GM23248 (cell line): ENCODE data around the gene MBNL3.

Source experiments
- EZH2 ChIP-seq: fragments of 200-600 bp; sonication (generic); IDR thresholded peaks from 2 replicates; pipeline ENCODE4 v1.6.1; 2018; ENCODE audit warnings: antibody characterized with exemption, mild to moderate bottlenecking; ENCODE audit not compliant: insufficient read depth, poor library complexity, severe bottlenecking
- EZH2phosphoT487 ChIP-seq: fragments of 200-600 bp; sonication (generic); IDR thresholded peaks from 2 replicates; pipeline ENCODE4 v1.6.1; 2018; ENCODE audit warnings: antibody characterized with exemption, moderate library complexity, mild to moderate bottlenecking, low read depth; ENCODE audit not compliant: insufficient read depth

GRCh38 chrX:132336172-132336571 is 152.7 kb downstream of the MBNL3 start:
- TF ChIP-seq EZH2phosphoT487, result no peak
- TF ChIP-seq EZH2, result no peak
